PFSK-1 (cell line): Measurements from ENCODE around the gene PCIF1.

Source experiments
- FOXP2 ChIP-seq: optimal IDR thresholded peaks from 2 replicates; pipeline ENCODE3; 2011; ENCODE audit warnings: borderline replicate concordance, control low read depth, inconsistent platforms; ENCODE audit not compliant: insufficient read depth; ENCODE audit errors: extremely low read length, extremely low read depth
- POLR2AphosphoS5 ChIP-seq: IDR thresholded peaks from 2 replicates; pipeline ENCODE4 v1.6.1; 2012; ENCODE audit warnings: low read depth, mild to moderate bottlenecking, control low read depth, low read length, moderate library complexity
- SIN3A ChIP-seq: IDR thresholded peaks from 2 replicates; pipeline ENCODE4 v1.6.1; 2012; ENCODE audit warnings: mild to moderate bottlenecking, low read length, moderate library complexity, borderline replicate concordance; ENCODE audit not compliant: insufficient read depth
- TAF1 ChIP-seq: IDR thresholded peaks from 2 replicates; pipeline ENCODE4 v1.6.1; 2012; ENCODE audit warnings: low read length, control low read depth, borderline replicate concordance; ENCODE audit not compliant: insufficient read depth
- TF ChIP-seq, protein P1 (sequence below), 2 experiments: IDR thresholded peaks; 2 replicates each; pipeline versions ENCODE4 v1.6.1 to v1.8.0; 2011 to 2012; ENCODE audit warnings: low read depth in 2 of 2, low read length in 2 of 2, control low read depth in 1 of 2, inconsistent platforms in 1 of 2, mild to moderate bottlenecking in 1 of 2, moderate library complexity in 1 of 2; ENCODE audit not compliant: insufficient read depth in 1 of 2

DNA sequence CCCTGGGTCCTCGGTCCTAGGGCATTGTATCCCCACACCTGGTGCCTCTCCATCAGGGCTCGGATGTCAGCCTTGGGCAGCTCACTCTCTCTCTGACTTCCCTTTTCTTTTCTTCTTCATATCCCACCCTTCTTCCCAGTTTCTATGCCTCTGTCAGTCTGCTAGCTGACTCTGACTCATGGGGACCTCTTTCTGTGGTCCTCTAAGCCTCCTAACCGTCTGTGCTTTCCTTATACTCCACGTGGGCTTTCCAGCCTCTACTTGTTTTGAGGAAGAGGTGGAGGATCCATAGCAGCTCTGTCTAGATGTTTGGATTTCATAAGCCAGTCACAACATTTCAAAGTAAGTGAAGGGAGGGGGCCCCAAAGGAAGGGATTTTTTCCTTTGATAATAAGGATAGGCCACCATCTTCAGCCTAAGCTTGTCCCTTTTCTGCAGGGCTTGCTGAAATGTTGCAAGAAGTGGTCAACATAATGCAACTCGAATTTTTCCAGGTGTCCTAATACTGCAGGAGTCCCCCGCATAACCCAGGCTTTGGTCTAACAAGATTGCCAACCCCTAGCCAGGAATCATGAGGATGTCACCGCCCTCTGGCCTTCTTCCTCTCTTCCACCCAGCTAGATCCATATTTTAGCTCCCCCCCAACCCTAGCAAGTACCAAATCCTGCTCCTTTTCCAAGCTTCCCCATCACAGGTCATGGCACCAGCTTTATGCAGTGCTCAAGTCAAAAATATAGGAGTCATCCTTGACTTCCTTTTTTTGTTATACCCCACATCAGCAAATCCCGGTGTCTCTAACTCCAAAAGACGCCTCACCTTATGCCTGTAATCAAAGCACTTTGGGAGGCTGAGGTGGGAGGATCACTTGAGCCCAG lies 13.8 kb upstream of the PCIF1 start:
- no peak for TF ChIP-seq POLR2AphosphoS5
- TF ChIP-seq, protein P1, sequence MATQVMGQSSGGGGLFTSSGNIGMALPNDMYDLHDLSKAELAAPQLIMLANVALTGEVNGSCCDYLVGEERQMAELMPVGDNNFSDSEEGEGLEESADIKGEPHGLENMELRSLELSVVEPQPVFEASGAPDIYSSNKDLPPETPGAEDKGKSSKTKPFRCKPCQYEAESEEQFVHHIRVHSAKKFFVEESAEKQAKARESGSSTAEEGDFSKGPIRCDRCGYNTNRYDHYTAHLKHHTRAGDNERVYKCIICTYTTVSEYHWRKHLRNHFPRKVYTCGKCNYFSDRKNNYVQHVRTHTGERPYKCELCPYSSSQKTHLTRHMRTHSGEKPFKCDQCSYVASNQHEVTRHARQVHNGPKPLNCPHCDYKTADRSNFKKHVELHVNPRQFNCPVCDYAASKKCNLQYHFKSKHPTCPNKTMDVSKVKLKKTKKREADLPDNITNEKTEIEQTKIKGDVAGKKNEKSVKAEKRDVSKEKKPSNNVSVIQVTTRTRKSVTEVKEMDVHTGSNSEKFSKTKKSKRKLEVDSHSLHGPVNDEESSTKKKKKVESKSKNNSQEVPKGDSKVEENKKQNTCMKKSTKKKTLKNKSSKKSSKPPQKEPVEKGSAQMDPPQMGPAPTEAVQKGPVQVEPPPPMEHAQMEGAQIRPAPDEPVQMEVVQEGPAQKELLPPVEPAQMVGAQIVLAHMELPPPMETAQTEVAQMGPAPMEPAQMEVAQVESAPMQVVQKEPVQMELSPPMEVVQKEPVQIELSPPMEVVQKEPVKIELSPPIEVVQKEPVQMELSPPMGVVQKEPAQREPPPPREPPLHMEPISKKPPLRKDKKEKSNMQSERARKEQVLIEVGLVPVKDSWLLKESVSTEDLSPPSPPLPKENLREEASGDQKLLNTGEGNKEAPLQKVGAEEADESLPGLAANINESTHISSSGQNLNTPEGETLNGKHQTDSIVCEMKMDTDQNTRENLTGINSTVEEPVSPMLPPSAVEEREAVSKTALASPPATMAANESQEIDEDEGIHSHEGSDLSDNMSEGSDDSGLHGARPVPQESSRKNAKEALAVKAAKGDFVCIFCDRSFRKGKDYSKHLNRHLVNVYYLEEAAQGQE (IDR thresholded peaks at IDR 0.05; ENCODE audit: insufficient read depth in 1 of 2, low read depth in 2 of 2, low read length in 2 of 2): no peak
- no peak for TF ChIP-seq SIN3A
- no peak for TF ChIP-seq TAF1
- TF ChIP-seq FOXP2: no peak
